Activated CD4-positive, alpha-beta T cell treated with anti-CD3 and anti-CD28 coated beads, Interleukin-2, amount 10 ng/mL, durations not matched to agents 24 days and 14 days (primary cell): ENCODE measurements around the gene SLC13A3. TPM values are rescaled to one million over a fixed set of nuclear protein-coding genes. Genes with fewer than 3 reads are reported as not detected.
"Not testable (repeated sequence)": the region's sequence is repeated elsewhere in the genome, so short reads cannot be mapped to it uniquely, and the experiment has no call there.

Experiments used
- DNase-seq: peaks from one replicate; pipeline ENCODE4 v3.0.0; 2022
- H3K27ac Mint-ChIP-seq: one replicate; pipeline ENCODE4 v1.8.0; 2022; ENCODE audit warnings: mild to moderate bottlenecking, mixed read lengths
- H3K27me3 Mint-ChIP-seq: one replicate; pipeline ENCODE4 v1.8.0; 2022; ENCODE audit warnings: mixed read lengths
- H3K36me3 Mint-ChIP-seq: one replicate; pipeline ENCODE4 v1.8.0; 2022; ENCODE audit warnings: low read depth, mild to moderate bottlenecking, mixed read lengths
- H3K4me1 Mint-ChIP-seq: one replicate; pipeline ENCODE4 v1.8.0; 2021; ENCODE audit warnings: mixed read lengths
- H3K4me3 Mint-ChIP-seq: one replicate; pipeline ENCODE4 v1.8.0; 2022; ENCODE audit warnings: mild to moderate bottlenecking, moderate library complexity, mixed read lengths
- H3K9me3 Mint-ChIP-seq: one replicate; pipeline ENCODE4 v1.8.0; 2021; ENCODE audit warnings: mixed read lengths
- intact Hi-C: fragments of 100-400 bp; cut with micrococcal nuclease; formaldehyde crosslinking; loops from one replicate; pipeline ENCODE4 v1.15.1; 2023
- total RNA-seq: library from RNA; stranded (reverse); gene quantifications from 2 replicates; pipeline ENCODE4 v1.2.3, GENCODE V29; 2022

SLC13A3 gene
- total RNA-seq, 1 donor from 2014 or later, result not detected

DNA sequence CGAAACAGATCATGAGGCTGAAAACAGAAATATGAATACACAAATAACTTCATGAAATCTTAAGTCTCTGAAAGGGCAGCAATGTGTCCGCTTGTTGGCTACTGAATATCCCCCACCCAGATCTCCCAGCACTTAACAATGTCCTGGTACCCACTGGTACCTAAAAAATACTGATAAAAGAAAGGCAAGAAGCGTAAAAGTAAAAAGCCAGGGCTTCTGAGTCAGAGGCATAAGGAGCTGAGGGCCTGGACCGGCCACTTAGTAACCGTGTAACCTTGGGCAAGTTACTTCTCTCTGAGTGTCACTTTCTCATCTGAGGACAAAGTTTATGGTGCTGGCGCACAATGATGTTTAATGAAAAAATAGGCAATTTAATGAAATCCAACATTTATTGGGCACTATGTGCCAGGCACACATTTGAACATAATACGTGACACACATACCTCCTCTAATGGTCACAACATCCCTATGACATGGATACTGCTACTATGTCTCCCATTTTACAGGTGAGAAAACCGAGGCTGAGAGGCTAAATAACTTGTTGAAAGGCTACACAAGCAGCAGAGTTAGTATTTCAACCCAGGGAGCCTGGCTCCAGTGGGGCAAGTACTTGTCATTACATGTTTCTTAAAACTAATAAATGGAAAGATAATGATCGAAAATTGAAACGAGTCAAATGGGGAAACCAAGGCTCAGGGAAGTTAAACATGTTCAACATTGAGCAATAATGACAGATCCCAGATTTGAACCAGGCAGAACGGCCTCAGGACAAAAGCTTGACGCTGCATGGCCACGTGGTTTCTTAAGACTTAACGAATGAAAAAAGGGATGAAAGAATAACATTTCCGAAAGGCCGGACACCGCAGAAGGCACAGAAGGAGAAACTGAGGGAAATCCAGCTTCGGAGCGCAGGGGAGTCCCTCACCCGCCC lies 37.2 kb upstream of the SLC13A3 start:
- peaks cover 45% of the 10 kb centered on the region for H3K4me1 Mint-ChIP-seq
- no peaks in the 10 kb centered on the region for H3K9me3 Mint-ChIP-seq
- intact Hi-C loops, result loop anchor here (2.0 to 5.0 kb wide), 6 partner anchors 136 to 669 kb away; partner anchors contain the start of genes CDH22, ELMO2 and ZMYND8
- peaks cover 25% of the 10 kb centered on the region for H3K36me3 Mint-ChIP-seq
- H3K4me3 Mint-ChIP-seq, result peak overlapping the region; percentile 98
- H3K27ac Mint-ChIP-seq, result peak overlapping the region; percentile 85
- no peak for DNase-seq
- H3K27me3 Mint-ChIP-seq, result peaks cover 2% of the 10 kb centered on the region

DNA sequence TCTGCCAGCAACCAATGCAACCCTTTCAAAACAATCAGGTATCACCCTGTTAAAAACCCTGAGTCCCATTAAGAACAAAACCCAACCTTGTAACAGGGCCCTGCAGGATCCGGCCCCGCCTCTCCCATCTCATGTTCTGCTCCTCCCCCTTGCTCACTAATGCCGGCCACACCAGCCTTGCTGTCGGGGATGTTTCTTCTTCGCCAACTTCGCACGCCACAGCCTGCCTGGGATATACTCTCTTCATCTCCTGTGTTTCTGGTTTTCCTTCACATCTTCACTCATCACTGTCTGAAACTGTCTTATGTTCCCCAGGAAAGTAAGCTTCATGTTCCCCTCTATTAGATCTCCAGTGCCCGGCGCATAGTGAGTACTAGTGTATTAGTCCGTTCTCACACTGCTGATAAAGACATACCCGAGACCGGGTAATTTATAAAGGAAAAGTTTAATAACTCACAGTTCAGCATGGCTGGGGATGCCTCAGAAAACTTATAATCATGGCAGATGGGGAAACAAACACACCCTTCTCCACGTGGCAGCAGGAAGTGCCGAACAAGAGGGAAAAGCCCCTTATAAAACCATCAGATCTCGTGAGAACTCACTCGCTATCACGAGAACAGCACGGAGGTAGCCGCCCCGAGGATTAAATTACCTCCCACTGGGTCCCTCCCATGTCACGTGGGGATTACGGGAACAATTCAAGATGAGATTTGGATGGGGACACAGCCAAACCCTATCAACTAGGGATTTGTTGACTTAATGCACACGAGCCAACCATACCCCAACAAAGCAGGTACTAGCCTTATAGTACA lies 32.9 kb upstream of the SLC13A3 start:
- Mint-ChIP-seq H3K27me3 (no peaks in the 10 kb centered on the region), H3K4me1 (peaks cover 44% of the 10 kb centered on the region), H3K27ac (no peak overlapping the region), H3K9me3 (no peaks in the 10 kb centered on the region), H3K4me3 (no peak overlapping the region), H3K36me3 (peaks cover 22% of the 10 kb centered on the region)
- intact Hi-C loops, result no loop called here
- DNase-seq, result no peak

DNA sequence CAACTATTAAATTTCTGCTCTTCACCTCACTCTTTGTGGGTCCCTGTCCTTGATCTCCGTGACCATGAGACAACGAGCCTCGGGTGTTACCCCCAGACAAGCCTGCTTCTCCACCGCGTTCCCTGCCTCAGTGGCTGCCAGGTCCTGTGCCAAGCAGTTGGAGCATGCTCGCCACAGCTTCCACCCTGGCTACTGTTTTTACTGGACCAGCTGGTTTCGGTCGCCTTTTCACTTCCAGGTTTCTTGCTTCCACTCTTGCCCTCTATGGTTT lies 32.3 kb upstream of the SLC13A3 start:
- no peak for DNase-seq
- Mint-ChIP-seq H3K27ac (no peak overlapping the region), H3K4me3 (no peak overlapping the region), H3K27me3 (no peaks in the 10 kb centered on the region), H3K4me1 (peaks cover 44% of the 10 kb centered on the region), H3K9me3 (no peaks in the 10 kb centered on the region), H3K36me3 (peaks cover 22% of the 10 kb centered on the region)
- intact Hi-C loops, result no loop called here

GRCh38 chr20:46683011-46683667 lies 31.9 kb upstream of the SLC13A3 start:
- H3K27ac Mint-ChIP-seq, result no peak overlapping the region
- intact Hi-C loops, result no loop called here
- H3K9me3 Mint-ChIP-seq, result no peaks in the 10 kb centered on the region
- no peaks in the 10 kb centered on the region for H3K27me3 Mint-ChIP-seq
- no peak overlapping the region for H3K4me3 Mint-ChIP-seq
- peaks cover 22% of the 10 kb centered on the region for H3K36me3 Mint-ChIP-seq
- DNase-seq, result no peak
- H3K4me1 Mint-ChIP-seq, result peaks cover 41% of the 10 kb centered on the region

DNA sequence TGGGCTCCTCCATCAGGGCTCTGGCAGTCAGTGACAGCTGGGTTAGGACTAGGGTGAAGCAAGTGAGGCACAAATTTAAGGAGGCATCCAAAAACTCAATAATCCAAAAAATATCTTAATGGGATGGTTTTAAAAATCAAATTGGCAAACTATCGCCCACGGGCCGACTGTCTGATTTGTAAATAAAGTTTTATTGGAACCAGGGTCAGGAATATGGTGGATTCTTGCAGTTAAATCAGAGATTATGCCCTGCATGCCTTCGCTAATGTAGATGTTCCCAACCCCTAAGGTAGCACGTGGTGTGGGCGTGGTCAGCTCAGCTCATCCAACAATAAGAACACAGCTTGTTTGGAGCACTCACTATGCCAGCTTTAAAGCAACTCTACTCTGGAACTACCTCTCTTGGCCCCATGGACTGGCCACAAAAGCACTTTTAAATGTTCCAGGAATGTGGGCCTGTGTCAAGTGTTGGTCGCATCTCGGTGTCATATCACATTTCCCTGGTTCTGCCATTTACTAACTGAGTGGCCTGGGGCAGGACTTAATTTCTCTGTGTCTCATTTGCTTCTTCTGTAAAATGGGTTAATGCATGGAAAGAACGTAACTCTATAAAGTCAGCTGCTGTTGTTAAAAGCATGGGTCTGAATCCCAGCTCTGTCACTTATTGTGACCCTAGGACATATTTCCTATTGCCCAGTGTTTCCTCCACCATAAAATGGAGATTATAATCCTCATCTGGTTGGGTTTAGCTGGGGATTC lies 31.0 kb upstream of the SLC13A3 start:
- DNase-seq, result no peak
- Mint-ChIP-seq H3K4me3 (no peak overlapping the region), H3K27ac (no peak overlapping the region), H3K27me3 (no peaks in the 10 kb centered on the region), H3K36me3 (peaks cover 22% of the 10 kb centered on the region), H3K4me1 (peaks cover 32% of the 10 kb centered on the region), H3K9me3 (no peaks in the 10 kb centered on the region)
- intact Hi-C loops, result no loop called here

GRCh38 chr20:46681032-46681854 lies 30.0 kb upstream of the SLC13A3 start:
- Mint-ChIP-seq H3K36me3 (peaks cover 16% of the 10 kb centered on the region), H3K4me1 (peaks cover 24% of the 10 kb centered on the region), H3K27me3 (no peaks in the 10 kb centered on the region), H3K27ac (no peak overlapping the region), H3K9me3 (no peaks in the 10 kb centered on the region), H3K4me3 (no peak overlapping the region)
- intact Hi-C loops, result loop anchor here (1.0 kb wide), 2 partner anchors 136 to 160 kb away; no protein-coding TSS in a partner anchor
- DNase-seq, result peak; percentile 92

DNA sequence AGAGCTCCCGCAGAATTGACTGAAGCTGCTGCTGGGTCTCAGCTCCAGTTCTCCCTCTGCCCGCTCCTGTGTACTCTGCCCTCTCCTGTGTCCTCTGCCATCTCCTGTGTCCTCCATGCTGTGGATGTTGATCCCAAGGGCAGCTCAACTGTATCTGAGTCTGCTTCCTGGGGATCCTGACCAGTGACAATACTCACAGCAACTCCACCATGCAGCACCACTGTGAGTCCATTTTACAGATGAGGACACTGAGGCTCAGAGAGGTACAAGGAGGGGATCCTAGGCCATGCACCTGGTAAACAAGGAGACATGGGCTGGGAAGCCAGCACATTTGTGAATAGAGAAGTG lies 29.4 kb upstream of the SLC13A3 start:
- DNase-seq, result no peak
- Mint-ChIP-seq H3K4me3 (no peak overlapping the region), H3K9me3 (no peaks in the 10 kb centered on the region), H3K36me3 (peaks cover 10% of the 10 kb centered on the region), H3K4me1 (peaks cover 18% of the 10 kb centered on the region), H3K27me3 (no peaks in the 10 kb centered on the region), H3K27ac (no peak overlapping the region)
- intact Hi-C loops, result loop anchor here (1.0 kb wide), 2 partner anchors 135 to 159 kb away; no protein-coding TSS in a partner anchor

DNA sequence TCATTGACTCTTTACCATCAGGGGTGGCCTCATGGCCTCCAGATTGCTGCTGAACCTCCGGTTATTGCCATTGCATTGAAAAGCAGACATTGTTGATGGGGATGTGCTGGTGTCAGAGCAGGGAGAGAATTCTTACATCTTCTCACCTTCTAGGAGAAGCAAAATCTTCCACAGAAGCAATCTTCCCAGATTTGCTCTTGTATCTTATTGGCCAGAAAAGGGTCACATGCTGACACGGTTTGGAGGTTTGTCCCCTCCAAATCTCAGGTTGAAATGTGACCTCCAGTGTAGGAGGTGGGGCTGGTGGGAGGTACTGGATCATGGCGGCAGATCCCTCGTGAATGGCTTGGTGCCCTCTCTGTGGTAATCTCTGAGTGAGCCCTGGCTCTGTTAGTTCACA lies 27.3 kb upstream of the SLC13A3 start:
- H3K4me3 Mint-ChIP-seq, result no peak overlapping the region
- no peaks in the 10 kb centered on the region for H3K36me3 Mint-ChIP-seq
- peaks cover 9% of the 10 kb centered on the region for H3K4me1 Mint-ChIP-seq
- intact Hi-C loops, result no loop called here
- H3K9me3 Mint-ChIP-seq, result peaks cover 2% of the 10 kb centered on the region
- H3K27me3 Mint-ChIP-seq, result no peaks in the 10 kb centered on the region
- no peak for DNase-seq
- no peak overlapping the region for H3K27ac Mint-ChIP-seq

- H3K9me3 Mint-ChIP-seq, result peaks cover 4% of the 10 kb centered on the region
- no peak overlapping the region for H3K4me3 Mint-ChIP-seq
- peaks cover 9% of the 10 kb centered on the region for H3K4me1 Mint-ChIP-seq
- peaks cover 2% of the 10 kb centered on the region for H3K27me3 Mint-ChIP-seq
- no peak for DNase-seq
- intact Hi-C loops, result no loop called here
- H3K36me3 Mint-ChIP-seq, result no peaks in the 10 kb centered on the region
- no peak overlapping the region for H3K27ac Mint-ChIP-seq
Measured at GRCh38 chr20:46677608-46678007, 26.3 kb upstream of the SLC13A3 start.

DNA sequence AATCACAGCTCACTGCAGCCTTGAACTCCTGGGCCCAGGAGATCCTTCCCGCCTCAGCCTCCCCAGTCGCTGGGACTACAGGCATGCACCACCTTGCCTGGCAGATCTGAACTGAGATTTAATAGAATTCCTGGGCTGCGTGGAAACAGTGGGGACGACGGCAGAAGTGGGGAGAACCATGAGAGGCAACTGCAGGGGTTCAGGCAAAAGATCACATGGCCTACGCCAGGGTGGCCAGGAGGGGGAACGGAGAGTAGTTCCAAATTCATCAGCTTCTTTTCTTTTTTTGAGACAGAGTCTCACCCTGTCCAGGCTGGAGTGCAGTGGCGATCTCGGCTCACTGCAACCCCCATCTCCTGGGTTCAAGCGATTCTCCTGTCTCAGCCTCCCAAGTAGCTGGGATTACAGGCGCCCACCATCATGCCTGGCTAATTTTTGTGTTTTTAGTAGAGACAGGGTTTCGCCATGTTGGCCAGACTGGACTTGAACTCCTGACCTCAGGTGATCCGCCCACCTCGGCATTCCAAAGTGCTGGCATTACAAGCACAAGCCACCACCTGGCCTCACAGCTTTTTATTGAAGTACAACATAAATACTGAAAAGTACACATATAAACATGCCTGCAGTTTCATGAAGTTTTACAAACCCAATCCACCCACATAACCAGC lies 25.5 kb upstream of the SLC13A3 start:
- intact Hi-C loops, H3K4me3 Mint-ChIP-seq, DNase-seq: not testable (repeated sequence)

DNA sequence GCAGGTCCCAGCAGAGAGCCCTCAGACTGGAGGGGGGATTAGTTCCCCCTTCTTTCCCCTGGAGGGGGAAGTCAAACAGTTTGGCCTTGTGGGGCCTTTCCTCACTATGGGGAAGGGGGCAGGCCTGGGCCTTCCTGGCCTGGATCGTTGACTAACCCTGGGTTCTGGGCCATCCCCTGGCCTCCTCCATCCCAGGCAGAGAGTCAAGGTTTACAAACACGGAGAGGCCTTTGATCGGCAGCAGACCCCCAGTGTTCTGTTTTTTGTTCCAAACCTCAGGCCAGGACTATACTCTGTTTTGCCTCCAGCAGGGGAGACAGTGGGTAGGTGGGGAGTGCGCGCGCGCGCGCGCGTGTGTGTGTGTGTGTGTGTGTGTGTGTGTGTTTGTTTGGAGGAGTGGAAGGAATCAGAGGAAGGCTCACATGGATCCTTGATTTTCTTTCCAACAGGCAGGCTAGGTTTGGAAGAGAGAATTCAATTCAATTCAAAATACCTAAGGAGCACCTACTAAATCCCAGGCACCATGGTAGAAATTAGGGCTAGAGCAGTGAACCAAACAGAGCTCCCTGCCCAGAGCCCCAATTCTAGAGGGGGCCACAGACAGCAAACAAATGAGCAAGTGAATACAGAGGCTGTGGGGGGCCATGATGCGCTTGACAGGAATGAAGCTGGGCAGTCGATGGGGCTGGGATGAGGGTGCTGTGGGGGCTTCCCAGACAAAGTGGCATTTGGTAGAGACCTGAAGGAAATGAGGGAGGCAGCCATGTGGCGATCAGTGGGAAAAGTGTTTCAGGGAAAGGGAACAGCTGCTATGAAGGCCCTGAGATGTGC lies 23.2 kb upstream of the SLC13A3 start:
- Mint-ChIP-seq H3K9me3 (peaks cover 10% of the 10 kb centered on the region), H3K4me3 (no peak overlapping the region), H3K27ac (no peak overlapping the region), H3K36me3 (no peaks in the 10 kb centered on the region), H3K27me3 (peaks cover 2% of the 10 kb centered on the region), H3K4me1 (peaks cover 2% of the 10 kb centered on the region)
- intact Hi-C loops, result no loop called here
- no peak for DNase-seq

More for the DNA sequence above, 25.5 kb upstream of the SLC13A3 start:
- H3K4me1 Mint-ChIP-seq, H3K27me3 Mint-ChIP-seq, H3K36me3 Mint-ChIP-seq, H3K9me3 Mint-ChIP-seq, H3K27ac Mint-ChIP-seq: not testable (repeated sequence)
